Measurements from ENCODE around the gene CUEDC1.

CUEDC1 gene

GRCh38 chr17:57955183-57955931 is at the start of gene CUEDC1:
CUEDC1 (minus strand) TSS chr17:57955412; CDS start chr17:57885564, 69,848 bp downstream.
- peak; percentile 58 for DNase-seq

- DNase-seq: no peak
These were observed 48.8 kb upstream of the CUEDC1 start for GRCh38 chr17:58004060-58004459.

GRCh38 chr17:58002973-58003372 is 47.8 kb upstream of the CUEDC1 start:
- DNase-seq: no peak

- no peak for DNase-seq
These were observed 47.1 kb upstream of the CUEDC1 start for GRCh38 chr17:58002154-58002948.

- DNase-seq: no peak
These were observed 46.4 kb upstream of the CUEDC1 start for GRCh38 chr17:58001461-58002124.

GRCh38 chr17:57999496-58000017 is 44.3 kb upstream of the CUEDC1 start:
- DNase-seq: peak; percentile 61

GRCh38 chr17:57999010-57999495 is 43.8 kb upstream of the CUEDC1 start:
- DNase-seq: no peak

- DNase-seq: no peak
These were observed 42.0 kb upstream of the CUEDC1 start for GRCh38 chr17:57997085-57997809.

- peak; percentile 57 for DNase-seq
These were observed 40.1 kb upstream of the CUEDC1 start for GRCh38 chr17:57995076-57995956.

GRCh38 chr17:57994436-57994835 is 39.2 kb upstream of the CUEDC1 start:
- DNase-seq: no peak

GRCh38 chr17:57993471-57994365 is 38.5 kb upstream of the CUEDC1 start:
- DNase-seq: peak; percentile 18

GRCh38 chr17:57991537-57991936 is 36.3 kb upstream of the CUEDC1 start:
- no peak for DNase-seq

GRCh38 chr17:57990037-57990436 is 34.8 kb upstream of the CUEDC1 start:
- DNase-seq: no peak

GRCh38 chr17:57988301-57989250 is 33.4 kb upstream of the CUEDC1 start:
- peak; percentile 55 for DNase-seq

GRCh38 chr17:57987581-57988300 is 32.5 kb upstream of the CUEDC1 start, which contains the start of gene VEZF1:
VEZF1 (minus strand) TSS chr17:57988254; CDS start chr17:57988111, 143 bp downstream.
- peak; percentile 57 for DNase-seq

- no peak for DNase-seq
These were observed 31.8 kb upstream of the CUEDC1 start for GRCh38 chr17:57986841-57987580.

GRCh38 chr17:57985675-57985974 is 30.4 kb upstream of the CUEDC1 start:
- no peak for DNase-seq

Measured in NCI-H2227 treated with DMSO at 0.1 percent for 48 hours (cell line).